H1 (cell line): Measurements from ENCODE around the gene ZC3H8. TPM values are rescaled to one million over a fixed set of nuclear protein-coding genes. Genes with fewer than 3 reads are reported as not detected.

Experiments
- CTCF ChIA-PET: fragments of 300-600 bp; sonication (Branson Sonifier 250); formaldehyde crosslinking; loops from one replicate; lab custom pipeline; 2021; ENCODE audit not compliant: partially characterized antibody; lab: Charles Lee
- POLR2A ChIA-PET: fragments of 300-600 bp; sonication (Branson Sonifier 250); formaldehyde crosslinking; loops from one replicate; lab custom pipeline; 2021; ENCODE audit warnings: inconsistent platforms; ENCODE audit not compliant: partially characterized antibody; lab: Charles Lee
- DNase-seq, 2 experiments: peaks; one replicate each; pipeline versions ENCODE4 v3.0.0 to v3.0.0-alpha.2; 2010 to 2022; ENCODE audit warnings: low spot score in 2 of 2, low read depth in 1 of 2, mixed read lengths in 1 of 2
- FAIRE-seq: peaks from 2 replicates; lab custom pipeline; 2011; peaks lifted over from hg19 to GRCh38; lab: Jason Lieb, UNC
- H2AFZ ChIP-seq: 2 replicates; pipeline ENCODE4 v1.8.1; 2012; ENCODE audit warnings: low read length, inconsistent platforms
- H2AK5ac ChIP-seq: 2 replicates; pipeline ENCODE4 v1.6.1; 2013; ENCODE audit warnings: low read depth, low read length
- H2BK120ac ChIP-seq: replicated peaks from 2 replicates; pipeline ENCODE3; 2013; ENCODE audit warnings: low read depth, low read length, inconsistent platforms
- H2BK12ac ChIP-seq: 2 replicates; pipeline ENCODE4 v1.6.1; 2013; ENCODE audit warnings: low read depth, low read length
- H2BK15ac ChIP-seq: 2 replicates; pipeline ENCODE4 v1.6.1; 2013; ENCODE audit warnings: low read length
- H2BK20ac ChIP-seq: 2 replicates; pipeline ENCODE4 v1.6.1; 2013; ENCODE audit warnings: low read length
- H2BK5ac ChIP-seq: 2 replicates; pipeline ENCODE4 v1.6.1; 2013; ENCODE audit warnings: low read depth, low read length
- H3K14ac ChIP-seq: 2 replicates; pipeline ENCODE4 v1.6.1; 2013; ENCODE audit warnings: inconsistent platforms; ENCODE audit not compliant: insufficient read length
- H3K18ac ChIP-seq: 2 replicates; pipeline ENCODE4 v1.6.1; 2013; ENCODE audit warnings: low read length; ENCODE audit errors: extremely low read depth
- H3K23ac ChIP-seq: 2 replicates; pipeline ENCODE4 v1.6.1; 2013; ENCODE audit warnings: inconsistent platforms; ENCODE audit not compliant: insufficient read length
- H3K23me2 ChIP-seq: 2 replicates; pipeline ENCODE4 v1.6.1; 2013; ENCODE audit warnings: low read depth, low read length
- H3K27ac ChIP-seq: 2 replicates; pipeline ENCODE4 v1.6.1; 2011; ENCODE audit warnings: low read depth, low read length, inconsistent platforms
- H3K27me3 ChIP-seq, 4 experiments: replicated peaks in 1 of 4; 1 replicate in 1 of 4; 2 replicates in 3 of 4; pipeline versions ENCODE4 v1.6.1 to v1.8.1; 2011 to 2013; ENCODE audit warnings: low read length in 3 of 4, mild to moderate bottlenecking in 3 of 4, inconsistent platforms in 2 of 4, mixed read lengths in 2 of 4, moderate library complexity in 1 of 4; ENCODE audit not compliant: control insufficient read depth in 3 of 4, insufficient read depth in 3 of 4; ENCODE audit errors: extremely low read depth in 1 of 4
- H3K36me3 ChIP-seq, 4 experiments: 2 replicates each; pipeline versions ENCODE4 v1.6.1 to v1.8.1; 2011 to 2013; ENCODE audit warnings: mild to moderate bottlenecking in 4 of 4, low read length in 3 of 4, moderate library complexity in 2 of 4, control low read depth in 1 of 4, inconsistent platforms in 1 of 4; ENCODE audit not compliant: insufficient read depth in 4 of 4, control insufficient read depth in 2 of 4
- H3K4ac ChIP-seq: replicated peaks from 2 replicates; pipeline ENCODE3; 2013; ENCODE audit warnings: low read length, low read depth, mixed read lengths, inconsistent platforms; ENCODE audit not compliant: insufficient read length
- H3K4me1 ChIP-seq, 4 experiments: replicated peaks in 1 of 4; 1 replicate in 1 of 4; 2 replicates in 3 of 4; pipeline versions ENCODE4 v1.6.1 to v1.8.1; 2011 to 2013; ENCODE audit warnings: low read length in 3 of 4, inconsistent platforms in 2 of 4, mixed read lengths in 1 of 4; ENCODE audit not compliant: insufficient read depth in 4 of 4, control insufficient read depth in 3 of 4
- H3K4me2 ChIP-seq, 2 experiments: 2 replicates each; pipeline versions ENCODE4 v1.6.1 to v1.8.1; 2011 to 2013; ENCODE audit warnings: low read depth in 2 of 2, low read length in 2 of 2, control low read depth in 1 of 2, inconsistent platforms in 1 of 2, mild to moderate bottlenecking in 1 of 2; ENCODE audit not compliant: insufficient read depth in 1 of 2
- H3K4me3 ChIP-seq, 4 experiments: fragments of 200-600, 300-600 bp in 1 of 4; sonication (generic), shearing (Covaris generic), sonication (Bioruptor Twin) in 1 of 4; 2 replicates each; pipeline versions ENCODE4 v1.5.1 to v1.8.1; 2011 to 2016; ENCODE audit warnings: low read length in 4 of 4, low read depth in 3 of 4, control low read depth in 2 of 4, inconsistent platforms in 2 of 4, mild to moderate bottlenecking in 2 of 4, mixed read lengths in 1 of 4, moderate library complexity in 1 of 4; ENCODE audit not compliant: insufficient read depth in 2 of 4; ENCODE audit errors: extremely low read depth in 1 of 4
- H3K56ac ChIP-seq: replicated peaks from 2 replicates; pipeline ENCODE3; 2013; ENCODE audit warnings: low read depth, mild to moderate bottlenecking, mixed read lengths, low read length, inconsistent platforms; ENCODE audit not compliant: insufficient read length
- H3K79me1 ChIP-seq: 2 replicates; pipeline ENCODE4 v1.6.1; 2013; ENCODE audit warnings: low read depth, low read length, control low read depth
- H3K79me2 ChIP-seq, 2 experiments: 2 replicates each; pipeline versions ENCODE4 v1.6.1 to v1.8.1; 2012 to 2013; ENCODE audit warnings: low read length in 2 of 2, mild to moderate bottlenecking in 2 of 2, inconsistent platforms in 1 of 2; ENCODE audit not compliant: insufficient read depth in 2 of 2, control insufficient read depth in 1 of 2
- H3K9ac ChIP-seq, 4 experiments: replicated peaks in 1 of 4; 1 replicate in 1 of 4; 2 replicates in 3 of 4; pipeline versions ENCODE4 v1.6.1 to v1.8.1; 2011 to 2013; ENCODE audit warnings: low read depth in 3 of 4, low read length in 3 of 4, control low read depth in 2 of 4, mild to moderate bottlenecking in 2 of 4, moderate library complexity in 2 of 4, inconsistent platforms in 1 of 4; ENCODE audit errors: extremely low read depth in 1 of 4
- H3K9me3 ChIP-seq, 2 experiments: 2 replicates each; pipeline versions ENCODE4 v1.6.1 to v1.8.1; 2012 to 2013; ENCODE audit warnings: mild to moderate bottlenecking in 2 of 2, moderate library complexity in 2 of 2, control low read depth in 1 of 2, inconsistent platforms in 1 of 2, low read depth in 1 of 2, low read length in 1 of 2, mixed read lengths in 1 of 2; ENCODE audit not compliant: insufficient read depth in 2 of 2
- H4K20me1 ChIP-seq, 2 experiments: replicated peaks in 1 of 2; 2 replicates each; pipeline versions ENCODE3 to v1.8.1; 2011 to 2013; ENCODE audit warnings: inconsistent platforms in 2 of 2, low read length in 2 of 2, mild to moderate bottlenecking in 1 of 2; ENCODE audit not compliant: insufficient read depth in 2 of 2, control insufficient read depth in 1 of 2
- H4K5ac ChIP-seq: 2 replicates; pipeline ENCODE4 v1.6.1; 2013; ENCODE audit warnings: low read length, low read depth, mixed read lengths, inconsistent platforms; ENCODE audit not compliant: insufficient read length
- H4K8ac ChIP-seq: 2 replicates; pipeline ENCODE4 v1.8.0; 2013; ENCODE audit warnings: mild to moderate bottlenecking, moderate library complexity, low read length, inconsistent platforms; ENCODE audit not compliant: insufficient read depth; ENCODE audit errors: extremely low read depth
- H4K91ac ChIP-seq: replicated peaks from 2 replicates; pipeline ENCODE3; 2013; ENCODE audit warnings: low read length, mixed read lengths, inconsistent platforms; ENCODE audit not compliant: insufficient read length
- FOSL1 ChIP-seq: IDR thresholded peaks from 2 replicates; pipeline ENCODE4 v1.6.1; 2011; ENCODE audit warnings: mild to moderate bottlenecking, low read depth, low read length, moderate library complexity; ENCODE audit not compliant: insufficient read depth
- polyA plus RNA-seq, 7 experiments: library from polyadenylated mRNA; depleted of rRNA in 3 of 7; stranded (reverse) in 5 of 7; unstranded in 2 of 7; fragments of >200 nt in 5 of 7; fragments of 200-250 nt in 2 of 7; gene quantifications; 1 replicate in 5 of 7; 2 replicates in 1 of 7; 4 replicates in 1 of 7; pipeline versions ENCODE4 v1.2.1 to v1.2.3, GENCODE V29; 2011 to 2013; ENCODE audit warnings: missing spikeins in 2 of 7, mixed read lengths in 2 of 7
- total RNA-seq: library from RNA; stranded (reverse); fragmentation: NEBNext Ultra II Directional; extraction: Animal tissue kit (Norgen Biotek cat#: 25700); gene quantifications from 2 replicates; pipeline ENCODE4 v1.2.1, GENCODE V29; 2021

The ZC3H8 gene
- total and polyA plus RNA-seq, 2 of the 8 experiments (the other 6 are each of a cell fraction or from before 2014, with no cell fraction given), result 1.9 to 7.1 TPM

GRCh38 chr2:112301171-112301584 lies 46.3 kb upstream of the ZC3H8 start:
- Histone ChIP-seq H4K91ac (no peak overlapping the region), H3K56ac (no peak overlapping the region), H3K36me3 (no peaks in the 10 kb centered on the region)
- TF ChIP-seq FOSL1, result no peak
- TF ChIP-seq, all 59 proteins: peak for 0
- Histone ChIP-seq H3K18ac (no peak overlapping the region), H3K23ac (no peak overlapping the region), H4K20me1 (no peaks in the 10 kb centered on the region), H2BK5ac (no peak overlapping the region), H3K79me2 (no peaks in the 10 kb centered on the region), H3K4me1 (no peaks in the 10 kb centered on the region), H4K5ac (no peak overlapping the region), H2AFZ (no peak overlapping the region), H2BK120ac (no peak overlapping the region), H4K8ac (no peak overlapping the region), H2BK20ac (no peak overlapping the region), H3K9me3 (no peaks in the 10 kb centered on the region), H3K27me3 (no peaks in the 10 kb centered on the region), H3K14ac (no peak overlapping the region), H2BK15ac (no peak overlapping the region), H3K9ac (no peak overlapping the region), H3K79me1 (no peaks in the 10 kb centered on the region), H2BK12ac (no peak overlapping the region), H2AK5ac (no peak overlapping the region), H3K27ac (no peak overlapping the region), H3K23me2 (no peaks in the 10 kb centered on the region), H3K4me3 (no peak overlapping the region), H3K4ac (no peak overlapping the region), H3K4me2 (no peak overlapping the region)
- ChIA-PET POLR2A (no interaction called here), CTCF (no interaction called here)
- no peak for FAIRE-seq
- DNase-seq, result no peak
